Measurements from ENCODE around the gene RAB38. TPM values are rescaled to one million over a fixed set of nuclear protein-coding genes. Genes with fewer than 3 reads are reported as not detected.

The RAB38 gene
- total and polyA plus RNA-seq, 2 donors from 2014 or later: 5.2 to 8.1 TPM

GRCh38 chr11:88181776-88182175 is 6.5 kb upstream of the RAB38 start:
- H3K36me3 ChIP-seq (ENCODE audit: control insufficient read depth in 2 of 3, insufficient read depth in 3 of 3, low read length in 3 of 3): no peaks in the 10 kb centered on the region

DNA sequence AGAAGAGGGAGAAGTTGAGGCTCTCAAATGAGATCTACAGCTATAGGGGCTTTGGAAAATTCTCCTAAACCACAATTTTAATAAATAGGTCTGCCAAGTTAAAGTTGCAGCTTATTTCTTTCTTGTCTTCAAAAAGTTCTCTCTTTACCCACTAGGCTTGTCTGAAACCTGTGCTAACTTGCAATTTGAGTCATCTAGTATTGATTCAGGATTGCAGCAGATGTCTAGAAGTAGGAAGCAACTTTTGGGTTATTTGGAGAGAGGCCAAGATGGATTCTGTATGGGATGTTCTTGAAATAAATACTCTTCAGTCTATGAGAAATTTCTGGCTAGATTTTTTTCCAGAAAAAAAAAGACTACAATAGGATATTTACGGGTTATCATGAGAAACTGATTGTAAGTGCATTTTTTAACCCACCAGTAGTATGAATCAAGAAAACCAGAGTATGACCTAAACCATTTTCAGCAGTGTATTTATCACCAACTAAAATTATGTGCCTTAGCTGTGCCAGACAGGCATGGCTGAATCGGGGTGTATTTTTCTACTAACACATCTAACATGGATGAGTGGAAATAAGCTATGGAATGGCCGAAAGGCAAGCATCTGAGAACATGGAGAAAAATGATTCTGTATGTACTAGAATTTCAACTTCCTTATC is 4.9 kb upstream of the RAB38 start:
- peaks cover 0 to 9% (median 0%) of the 10 kb centered on the region in 3 donors for H3K4me1 ChIP-seq (ENCODE audit: control insufficient read depth in 2 of 3, insufficient read depth in 2 of 3, low read depth in 1 of 3, low read length in 3 of 3)
- H3K4me3 ChIP-seq (ENCODE audit: low read length in 3 of 3): no peak overlapping the region
- H3K36me3 ChIP-seq (ENCODE audit: control insufficient read depth in 2 of 3, insufficient read depth in 3 of 3, low read length in 3 of 3): no peaks in the 10 kb centered on the region
- no peak overlapping the region for H3K9ac ChIP-seq (ENCODE audit: low read length in 3 of 3)
- no peak for DNase-seq
- no peak overlapping the region for H3K27ac ChIP-seq (ENCODE audit: low read depth in 2 of 2, low read length in 2 of 2)
- no peaks in the 10 kb centered on the region for H3K27me3 ChIP-seq (ENCODE audit: control insufficient read depth, insufficient read depth, low read length)
- intact Hi-C loops (cut with DNase I): no loop called here
- TF ChIP-seq, protein P1, sequence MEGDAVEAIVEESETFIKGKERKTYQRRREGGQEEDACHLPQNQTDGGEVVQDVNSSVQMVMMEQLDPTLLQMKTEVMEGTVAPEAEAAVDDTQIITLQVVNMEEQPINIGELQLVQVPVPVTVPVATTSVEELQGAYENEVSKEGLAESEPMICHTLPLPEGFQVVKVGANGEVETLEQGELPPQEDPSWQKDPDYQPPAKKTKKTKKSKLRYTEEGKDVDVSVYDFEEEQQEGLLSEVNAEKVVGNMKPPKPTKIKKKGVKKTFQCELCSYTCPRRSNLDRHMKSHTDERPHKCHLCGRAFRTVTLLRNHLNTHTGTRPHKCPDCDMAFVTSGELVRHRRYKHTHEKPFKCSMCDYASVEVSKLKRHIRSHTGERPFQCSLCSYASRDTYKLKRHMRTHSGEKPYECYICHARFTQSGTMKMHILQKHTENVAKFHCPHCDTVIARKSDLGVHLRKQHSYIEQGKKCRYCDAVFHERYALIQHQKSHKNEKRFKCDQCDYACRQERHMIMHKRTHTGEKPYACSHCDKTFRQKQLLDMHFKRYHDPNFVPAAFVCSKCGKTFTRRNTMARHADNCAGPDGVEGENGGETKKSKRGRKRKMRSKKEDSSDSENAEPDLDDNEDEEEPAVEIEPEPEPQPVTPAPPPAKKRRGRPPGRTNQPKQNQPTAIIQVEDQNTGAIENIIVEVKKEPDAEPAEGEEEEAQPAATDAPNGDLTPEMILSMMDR (IDR thresholded peaks at IDR 0.05; ENCODE audit: borderline replicate concordance, extremely low read depth, insufficient read depth): no peak
- no peak for FAIRE-seq
- H3K9me3 ChIP-seq (ENCODE audit: control insufficient read depth in 2 of 3, insufficient read depth in 1 of 3, low read length in 3 of 3): no peaks in the 10 kb centered on the region

More at GRCh38 chr11:88181776-88182175, 6.5 kb upstream of the RAB38 start:
- FAIRE-seq (no peak), DNase-seq (no peak)
- Histone ChIP-seq H3K4me3 (ENCODE audit: low read length in 3 of 3) (no peak overlapping the region), H3K4me1 (ENCODE audit: control insufficient read depth in 2 of 3, insufficient read depth in 2 of 3, low read depth in 1 of 3, low read length in 3 of 3) (peaks cover 0 to 6% (median 0%) of the 10 kb centered on the region in 3 donors), H3K27me3 (ENCODE audit: control insufficient read depth, insufficient read depth, low read length) (no peaks in the 10 kb centered on the region), H3K9me3 (ENCODE audit: control insufficient read depth in 2 of 3, insufficient read depth in 1 of 3, low read length in 3 of 3) (no peaks in the 10 kb centered on the region), H3K9ac (ENCODE audit: low read length in 3 of 3) (no peak overlapping the region), H3K27ac (ENCODE audit: low read depth in 2 of 2, low read length in 2 of 2) (no peak overlapping the region)
- intact Hi-C loops (cut with DNase I): no loop called here
- TF ChIP-seq, protein P1 (IDR thresholded peaks at IDR 0.05; ENCODE audit: borderline replicate concordance, extremely low read depth, insufficient read depth): no peak

DNA sequence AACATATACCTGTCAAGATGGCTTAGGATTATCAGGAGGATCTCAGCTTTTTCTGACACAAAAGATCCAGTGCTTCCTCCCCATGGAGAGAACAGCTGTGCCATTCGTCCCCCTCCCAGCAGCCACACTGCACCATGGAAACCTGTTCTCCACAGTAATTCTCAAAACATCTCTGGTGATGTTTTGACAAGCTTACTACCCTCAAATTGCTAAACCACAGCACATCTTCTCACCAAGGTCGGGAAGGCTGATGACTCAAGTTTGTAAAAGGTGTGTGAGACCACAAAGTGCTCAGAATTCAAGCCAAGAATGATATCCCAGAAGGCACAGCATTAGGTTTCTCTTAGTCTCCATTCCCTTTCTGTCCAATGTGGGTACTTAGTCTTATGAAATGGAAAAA is 3.9 kb upstream of the RAB38 start:
- intact Hi-C loops (cut with DNase I): no loop called here
- Histone ChIP-seq H3K4me1 (ENCODE audit: control insufficient read depth in 2 of 3, insufficient read depth in 2 of 3, low read depth in 1 of 3, low read length in 3 of 3) (peaks cover 0 to 9% (median under 1%) of the 10 kb centered on the region in 3 donors), H3K27ac (ENCODE audit: low read depth in 2 of 2, low read length in 2 of 2) (no peak overlapping the region), H3K36me3 (ENCODE audit: control insufficient read depth in 2 of 3, insufficient read depth in 3 of 3, low read length in 3 of 3) (no peaks in the 10 kb centered on the region), H3K9ac (ENCODE audit: low read length in 3 of 3) (no peak overlapping the region), H3K9me3 (ENCODE audit: control insufficient read depth in 2 of 3, insufficient read depth in 1 of 3, low read length in 3 of 3) (no peaks in the 10 kb centered on the region), H3K27me3 (ENCODE audit: control insufficient read depth, insufficient read depth, low read length) (no peaks in the 10 kb centered on the region), H3K4me3 (ENCODE audit: low read length in 3 of 3) (no peak overlapping the region)
- TF ChIP-seq, protein P1 (IDR thresholded peaks at IDR 0.05; ENCODE audit: borderline replicate concordance, extremely low read depth, insufficient read depth): no peak
- DNase-seq (no peak), FAIRE-seq (no peak)
